Muscle of leg (tissue), 11 donors: ENCODE results near the gene HOGA1. TPM values are rescaled to one million over a fixed set of nuclear protein-coding genes. Genes with fewer than 3 reads are reported as not detected.
"Not testable (repeated sequence)": the region's sequence is repeated elsewhere in the genome, so short reads cannot be mapped to it uniquely, and the experiment has no call there.

Experiments used
- DNase-seq: peaks from one replicate; pipeline ENCODE4 v3.0.0; 2013
- H3K27ac ChIP-seq: one replicate; pipeline ENCODE4 v1.5.1; 2013; ENCODE audit warnings: mild to moderate bottlenecking, low read length, control low read depth
- H3K27me3 ChIP-seq: one replicate; pipeline ENCODE4 v1.6.1; 2013; ENCODE audit warnings: low read length; ENCODE audit not compliant: control insufficient read depth, insufficient read depth
- H3K36me3 ChIP-seq: one replicate; pipeline ENCODE4 v1.6.1; 2013; ENCODE audit warnings: low read length; ENCODE audit not compliant: control insufficient read depth, insufficient read depth
- H3K4me1 ChIP-seq: one replicate; pipeline ENCODE4 v1.6.1; 2013; ENCODE audit warnings: low read length; ENCODE audit not compliant: control insufficient read depth, insufficient read depth
- H3K4me3 ChIP-seq: one replicate; pipeline ENCODE4 v1.5.1; 2013; ENCODE audit warnings: low read length, control low read depth
- H3K9me3 ChIP-seq: replicated peaks from 2 replicates; pipeline ENCODE4 v1.6.1; 2013; ENCODE audit warnings: low read depth, low read length; ENCODE audit not compliant: control insufficient read depth
- WGBS: methylation state at CpG from one replicate; pipeline ENCODE4 v1.1.5; 2013; ENCODE audit warnings: missing lambda C conversion rate; ENCODE audit not compliant: insufficient coverage; 5-methylcytosine and 5-hydroxymethylcytosine counted together
- polyA plus RNA-seq, 8 donors: library from polyadenylated mRNA; unstranded; fragments of 120-200 nt; gene quantifications; one replicate each; pipeline versions ENCODE4 v1.2.1 to v1.2.3, GENCODE V29; 2013; ENCODE audit warnings: inconsistent platforms in 1 of 8, low replicate concordance in 1 of 8; ENCODE audit not compliant: insufficient read length in 8 of 8, insufficient read depth in 1 of 8
- total RNA-seq: library from RNA; stranded (reverse); fragments of 120-200 nt; gene quantifications from one replicate; pipeline ENCODE4 v1.2.4, GENCODE V29; 2013

The HOGA1 gene
- total and polyA plus RNA-seq, 9 donors, result 0.41 to 1.0 (median 0.76) TPM

- H3K27me3 ChIP-seq, H3K36me3 ChIP-seq, DNase-seq, H3K27ac ChIP-seq, H3K9me3 ChIP-seq, H3K4me3 ChIP-seq: not testable (repeated sequence)
- WGBS, result 100% methylated on average over 1 of the region's 5 CpGs
- peaks cover 18% of the 10 kb centered on the region for H3K4me1 ChIP-seq
These were observed 29.9 kb upstream of the HOGA1 start for GRCh38 chr10:97554336-97554735.

DNA sequence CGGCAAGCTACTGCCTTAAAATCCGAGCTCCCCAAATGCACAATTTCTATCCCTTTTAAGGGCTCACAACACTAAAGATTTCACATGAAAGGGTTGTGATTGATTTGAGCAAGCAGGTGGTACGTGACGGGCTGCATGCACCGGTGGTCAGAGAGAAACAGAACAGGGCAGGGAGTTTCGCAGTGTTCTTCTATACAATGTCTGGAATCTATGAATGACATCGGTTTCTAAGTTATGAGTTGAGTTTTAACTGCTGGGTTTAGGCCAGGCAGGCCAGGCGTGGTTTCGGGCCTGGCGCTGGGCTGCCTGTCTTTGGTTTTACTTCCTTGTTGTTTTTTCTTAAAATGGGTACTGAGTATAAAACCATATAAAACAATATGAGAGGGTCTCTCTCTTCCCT lies 28.6 kb upstream of the HOGA1 start:
- H3K4me1 ChIP-seq, H3K27me3 ChIP-seq, H3K36me3 ChIP-seq, H3K27ac ChIP-seq, H3K4me3 ChIP-seq, H3K9me3 ChIP-seq, DNase-seq: not testable (repeated sequence)
- 100% methylated on average over 1 of the region's 10 CpGs for WGBS

GRCh38 chr10:97560731-97561381 lies 23.3 kb upstream of the HOGA1 start:
- WGBS, result 72% methylated on average over 14 of the region's 17 CpGs
- not testable (repeated sequence) for H3K36me3 ChIP-seq, H3K4me3 ChIP-seq, H3K27ac ChIP-seq, H3K9me3 ChIP-seq, H3K27me3 ChIP-seq, H3K4me1 ChIP-seq, DNase-seq

DNA sequence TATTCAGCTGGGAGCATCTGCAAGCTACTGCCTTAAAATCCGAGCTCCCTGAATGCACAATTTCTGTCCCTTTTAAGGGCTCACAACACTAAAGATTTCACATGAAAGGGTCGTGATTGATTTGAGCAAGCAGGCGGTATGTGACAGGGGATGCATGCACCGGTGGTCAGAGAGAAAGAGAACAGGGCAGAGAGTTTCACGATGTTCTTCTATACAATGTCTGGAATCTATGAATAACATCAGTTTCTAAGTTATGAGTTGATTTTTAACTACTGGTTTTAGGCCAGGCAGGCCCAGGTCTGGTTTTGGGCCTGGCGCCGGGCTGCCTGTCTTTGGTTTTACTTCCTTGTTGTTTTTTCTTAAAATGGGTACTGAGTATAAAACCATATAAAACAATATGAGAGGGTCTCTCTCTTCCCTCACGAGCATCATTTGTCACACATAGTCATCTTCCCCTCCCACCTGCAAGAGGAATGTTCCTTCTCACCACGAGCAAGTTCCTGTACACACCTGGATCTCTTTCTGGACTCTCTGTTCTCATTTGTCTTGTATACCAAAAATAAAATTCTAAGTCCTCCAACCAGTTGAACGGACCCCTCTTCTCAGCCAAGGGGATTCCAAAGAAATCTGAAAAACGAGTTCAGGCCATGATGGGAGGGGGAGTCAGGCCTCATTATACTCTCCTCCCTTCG lies 22.7 kb upstream of the HOGA1 start:
- not testable (repeated sequence) for H3K27me3 ChIP-seq, H3K27ac ChIP-seq, H3K4me1 ChIP-seq, H3K4me3 ChIP-seq, DNase-seq, H3K9me3 ChIP-seq, H3K36me3 ChIP-seq
- WGBS, result 91% methylated on average over 7 of the region's 12 CpGs

DNA sequence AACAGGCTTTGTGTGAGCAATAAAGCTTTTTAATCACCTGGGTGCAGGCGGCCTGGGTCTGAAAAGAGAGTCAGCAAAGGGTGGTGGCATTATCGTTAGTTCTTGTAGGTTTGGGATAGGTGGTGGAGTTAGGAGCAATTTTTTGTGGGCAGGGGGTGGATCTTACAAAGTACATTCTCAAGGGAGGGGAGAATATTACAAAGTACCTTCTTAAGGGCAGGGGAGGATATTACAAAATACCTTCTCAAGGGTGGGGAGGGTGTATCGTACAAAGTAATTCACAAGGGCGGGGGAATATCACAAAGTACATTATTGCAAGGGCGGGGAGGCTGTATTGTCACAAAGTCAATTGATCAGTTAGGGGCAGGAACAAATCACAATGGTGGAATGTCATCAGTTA lies 21.9 kb upstream of the HOGA1 start:
- not testable (repeated sequence) for H3K27ac ChIP-seq, DNase-seq

GRCh38 chr10:97563337-97563736 lies 20.9 kb upstream of the HOGA1 start:
- Histone ChIP-seq H3K27me3 (no peaks in the 10 kb centered on the region), H3K4me1 (no peaks in the 10 kb centered on the region), H3K27ac (no peak overlapping the region), H3K36me3 (peaks cover 5% of the 10 kb centered on the region), H3K4me3 (no peak overlapping the region), H3K9me3 (no peaks in the 10 kb centered on the region)
- 90% methylated on average over 2 of the region's 4 CpGs for WGBS
- DNase-seq, result no peak

More for the DNA sequence above, 21.9 kb upstream of the HOGA1 start:
- not testable (repeated sequence) for H3K9me3 ChIP-seq, H3K27me3 ChIP-seq, H3K4me3 ChIP-seq, H3K36me3 ChIP-seq, H3K4me1 ChIP-seq
- 94% methylated on average over 2 of the region's 5 CpGs for WGBS

DNA sequence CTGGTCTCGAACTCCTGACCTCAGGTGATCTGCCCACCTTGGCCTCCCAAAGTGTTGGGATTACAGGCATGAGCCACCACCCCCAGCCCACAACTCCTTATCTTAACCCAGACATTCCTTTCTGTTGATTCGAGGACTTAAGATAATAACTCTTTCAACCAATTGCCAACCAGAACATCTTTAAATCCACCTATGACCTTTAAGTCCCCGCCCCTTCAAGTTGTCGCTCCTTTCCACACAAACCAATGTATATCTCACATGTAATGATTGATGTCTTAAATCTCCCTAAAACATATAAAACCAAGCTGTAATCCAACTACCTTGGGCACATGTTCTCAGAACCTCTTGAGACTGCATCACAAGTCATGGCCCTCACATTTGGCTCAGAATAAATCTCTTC lies 19.4 kb upstream of the HOGA1 start:
- no peaks in the 10 kb centered on the region for H3K9me3 ChIP-seq
- no peaks in the 10 kb centered on the region for H3K27me3 ChIP-seq
- H3K27ac ChIP-seq, result no peak overlapping the region
- WGBS, result 97% methylated on average over 3 of the region's 4 CpGs
- H3K4me1 ChIP-seq, result peaks cover 7% of the 10 kb centered on the region
- no peak for DNase-seq
- H3K4me3 ChIP-seq, result no peak overlapping the region
- peaks cover 14% of the 10 kb centered on the region for H3K36me3 ChIP-seq

DNA sequence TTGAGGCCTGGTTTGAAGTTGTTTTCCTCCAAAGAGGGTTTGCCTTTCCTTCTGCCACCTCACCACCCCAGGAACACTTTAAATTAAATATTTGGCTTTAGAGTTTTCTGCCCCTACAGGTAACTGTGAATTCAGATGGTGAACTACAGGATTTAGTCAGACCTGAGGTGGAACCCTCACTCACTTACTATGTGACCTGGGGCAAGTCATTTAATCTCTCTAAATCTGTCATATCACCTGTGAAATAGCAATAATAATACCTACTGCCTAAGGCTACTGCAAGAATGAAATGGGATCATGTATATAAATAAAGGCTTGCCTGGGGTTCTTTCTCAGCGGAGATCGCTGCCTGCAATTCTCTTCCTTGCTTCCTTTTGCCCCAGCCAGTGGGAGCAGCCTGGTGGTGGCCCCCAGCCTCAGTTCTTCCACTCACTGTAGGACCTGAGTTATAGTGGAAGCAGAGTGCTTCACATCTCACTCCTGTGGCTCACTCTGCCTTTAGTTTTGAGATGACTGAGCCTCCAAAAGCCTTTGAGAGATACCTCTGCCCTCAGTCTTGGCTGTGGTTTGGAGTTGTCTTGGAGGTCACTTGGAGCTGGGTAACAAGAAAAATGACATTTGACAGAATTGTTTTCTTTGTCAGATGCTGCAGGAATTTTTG lies 17.7 kb upstream of the HOGA1 start:
- 100% methylated on average over 2 of the region's 2 CpGs for WGBS
- H3K9me3 ChIP-seq, result no peaks in the 10 kb centered on the region
- H3K4me1 ChIP-seq, result peaks cover 24% of the 10 kb centered on the region
- H3K27ac ChIP-seq, result no peak overlapping the region
- peaks cover 23% of the 10 kb centered on the region for H3K36me3 ChIP-seq
- H3K27me3 ChIP-seq, result no peaks in the 10 kb centered on the region
- no peak for DNase-seq
- no peak overlapping the region for H3K4me3 ChIP-seq

DNA sequence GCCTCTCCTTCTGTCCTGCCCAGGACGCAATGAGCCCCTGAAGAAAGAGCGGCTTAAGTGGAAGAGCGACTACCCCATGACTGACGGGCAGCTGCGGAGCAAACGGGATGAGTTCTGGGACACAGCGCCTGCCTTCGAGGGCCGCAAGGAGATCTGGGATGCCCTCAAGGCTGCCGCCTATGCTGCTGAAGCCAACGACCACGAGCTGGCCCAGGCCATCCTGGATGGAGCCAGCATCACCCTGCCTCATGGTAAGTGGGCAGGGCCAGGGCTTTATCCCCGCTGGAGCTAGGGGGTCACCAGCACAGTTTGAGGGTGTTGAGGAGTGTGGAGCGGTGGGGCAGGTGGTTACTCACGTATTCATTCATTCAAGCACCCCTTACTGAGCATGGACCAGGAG lies 16.3 kb upstream of the HOGA1 start:
- Histone ChIP-seq H3K9me3 (no peaks in the 10 kb centered on the region), H3K27me3 (no peaks in the 10 kb centered on the region), H3K4me3 (no peak overlapping the region), H3K27ac (no peak overlapping the region), H3K36me3 (peaks cover 23% of the 10 kb centered on the region), H3K4me1 (peaks cover 38% of the 10 kb centered on the region)
- DNase-seq, result no peak
- 96% methylated on average over 12 of the region's 15 CpGs for WGBS

GRCh38 chr10:97570146-97570788 lies 13.9 kb upstream of the HOGA1 start:
- Histone ChIP-seq H3K9me3 (no peaks in the 10 kb centered on the region), H3K27me3 (no peaks in the 10 kb centered on the region), H3K4me1 (peaks cover 53% of the 10 kb centered on the region), H3K27ac (peak overlapping the region; percentile 86), H3K4me3 (no peak overlapping the region), H3K36me3 (peaks cover 23% of the 10 kb centered on the region)
- 83% methylated on average over 33 of the region's 33 CpGs for WGBS
- DNase-seq, result no peak
